HL-60 (cell line): Measurements from ENCODE around the gene PTCHD1.

Experiments
- CTCF ChIP-seq: IDR thresholded peaks from one replicate; pipeline ENCODE4 v1.5.1; 2011; ENCODE audit warnings: low read length, control low read depth, inconsistent platforms; ENCODE audit not compliant: insufficient read depth
- POLR2AphosphoS5 ChIP-seq: IDR thresholded peaks from 2 replicates; pipeline ENCODE4 v1.6.1; 2012; ENCODE audit warnings: low read depth
- SPI1 ChIP-seq: IDR thresholded peaks from 2 replicates; pipeline ENCODE4 v1.6.1; 2012; ENCODE audit warnings: low read depth, mild to moderate bottlenecking, borderline replicate concordance

DNA sequence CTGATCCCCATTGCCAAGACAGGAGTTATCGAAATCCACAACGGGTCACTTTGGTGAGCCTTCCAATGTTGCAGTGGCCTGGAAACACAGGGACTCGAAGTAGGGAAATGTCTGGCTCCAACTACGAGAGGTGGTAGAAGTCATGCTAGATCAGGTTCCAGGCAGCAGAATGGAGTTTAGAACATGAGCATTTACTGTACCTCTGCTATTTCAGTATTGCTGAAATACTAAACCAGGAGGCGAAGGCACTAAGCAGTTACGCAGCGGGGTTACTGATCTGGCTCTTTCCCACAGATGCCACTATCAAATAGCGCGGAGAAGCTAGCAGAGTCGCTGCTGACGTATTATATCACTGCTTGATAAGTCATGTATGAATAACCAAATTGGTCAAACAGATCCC lies 56.3 kb downstream of the PTCHD1 start:
- TF ChIP-seq CTCF (no peak), SPI1 (no peak), POLR2AphosphoS5 (no peak)
